Measurements from ENCODE around the gene PITX2. TPM values are rescaled to one million over a fixed set of nuclear protein-coding genes. Genes with fewer than 3 reads are reported as not detected.

PITX2 gene
- total RNA-seq, 1 experiment from 2014 or later, result 8.3 TPM

DNA sequence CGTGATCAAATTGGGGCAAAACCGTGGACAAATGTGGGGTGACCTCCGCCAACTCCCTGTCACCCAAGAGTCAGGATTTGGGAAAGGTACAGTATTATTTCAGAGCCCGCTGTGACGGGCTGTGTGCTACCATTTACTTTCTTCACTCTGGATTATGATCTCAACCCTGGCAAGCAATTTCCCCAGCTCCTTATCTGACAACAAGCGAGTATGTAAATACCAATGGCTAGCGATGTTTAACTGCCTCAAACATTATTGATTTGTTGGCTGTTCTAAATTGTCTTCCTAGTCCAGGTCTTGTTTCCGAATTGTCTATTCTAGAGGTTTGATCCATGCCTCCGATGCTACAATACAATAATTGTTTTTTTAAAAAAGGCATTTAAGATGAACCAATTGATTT is 17.7 kb upstream of the PITX2 start:
- ChIA-PET RAD21 (ENCODE audit: low non-redundant PET in 1 of 2, low total read pairs in 2 of 2, uncharacterized antibody in 2 of 2, unreplicated experiment in 2 of 2) (no interaction called here), POLR2A (no interaction called here), CTCF (no interaction called here)
- Histone ChIP-seq H3K79me2 (ENCODE audit: insufficient read depth, low read length) (no peaks in the 10 kb centered on the region), H3K27ac (ENCODE audit: low read depth, low read length) (no peak overlapping the region), H3K4me3 (replicated peaks in 1 of 2; ENCODE audit: low read depth in 1 of 2, low read length in 2 of 2) (no peak overlapping the region), H4K20me1 (ENCODE audit: insufficient read depth) (no peaks in the 10 kb centered on the region), H3K9me2 (ENCODE audit: insufficient read depth) (no peaks in the 10 kb centered on the region), H3K27me3 (ENCODE audit: insufficient read depth, low read length) (no peaks in the 10 kb centered on the region), H3K9ac (ENCODE audit: low read length) (no peak overlapping the region), H3K9me3 (ENCODE audit: control insufficient read depth in 1 of 2, insufficient read depth in 1 of 2, low read depth in 1 of 2, low read length in 2 of 2) (no peaks in the 10 kb centered on the region), H2AFZ (ENCODE audit: low read depth, low read length, poor library complexity, severe bottlenecking) (no peak overlapping the region), H3K4me1 (ENCODE audit: control insufficient read depth in 1 of 2, insufficient read depth in 2 of 2, low read length in 2 of 2) (peaks cover 3 to 15% of the 10 kb centered on the region in 2 experiments; a peak in 3 of 4 replicates), H3K4me2 (ENCODE audit: low read length) (no peak overlapping the region), H3K36me3 (ENCODE audit: control insufficient read depth in 1 of 2, insufficient read depth in 2 of 2, low read length in 2 of 2) (no peaks in the 10 kb centered on the region)
- no TSS peak for BruUV-seq (replicated peaks)
- no peak for DNase-seq (ENCODE audit: low read depth, low spot score)
- intact Hi-C loops (cut with micrococcal nuclease), result no loop called here
- no peak for TF ChIP-seq YY1 (IDR thresholded peaks at IDR 0.05; ENCODE audit: extremely low read depth, insufficient replicate concordance, low read depth, low read length)
- ATAC-seq, result no peak

DNA sequence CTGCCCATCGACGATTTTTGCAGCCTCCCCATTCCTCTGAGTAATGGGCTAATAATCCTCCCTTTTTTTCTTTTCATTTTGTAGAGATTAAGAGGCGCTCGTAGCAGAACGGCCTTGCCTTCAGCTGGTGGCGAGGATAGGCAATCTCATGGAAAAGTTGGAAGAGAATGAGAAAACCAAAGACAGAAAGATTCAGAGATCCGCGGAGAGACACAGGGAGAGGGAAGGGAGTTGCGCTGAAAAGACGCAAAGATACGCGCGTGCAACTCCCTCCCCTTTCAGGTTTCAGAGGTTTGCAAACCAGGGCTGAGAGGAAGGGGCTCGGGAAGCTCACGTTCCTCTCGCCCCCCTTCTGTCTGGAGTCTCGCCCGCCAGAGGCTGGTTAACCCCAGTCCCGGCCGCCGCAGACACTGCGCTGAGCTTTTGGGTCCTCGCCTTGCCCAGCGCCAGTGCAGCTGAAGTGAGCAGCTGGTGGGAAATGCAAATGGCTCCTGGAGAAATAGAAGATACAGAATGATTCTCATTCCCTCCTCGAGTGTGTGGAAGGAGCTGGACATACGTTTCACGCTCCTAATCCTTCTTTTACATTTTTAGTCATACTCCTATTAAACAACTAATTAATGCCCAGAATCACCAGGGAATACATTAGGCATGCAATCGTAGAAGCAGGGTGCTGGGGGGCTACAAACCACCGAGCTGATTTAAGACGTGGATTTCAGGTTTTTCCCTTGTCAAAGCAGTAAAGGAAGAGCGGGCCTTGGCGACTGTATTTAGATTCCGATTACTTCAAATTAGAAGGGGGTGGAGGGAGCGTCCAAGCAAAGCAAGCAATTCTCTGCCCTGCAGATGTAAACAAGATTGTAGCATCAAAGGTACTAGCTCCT is 16.6 kb upstream of the PITX2 start:
- H4K20me1 ChIP-seq (ENCODE audit: insufficient read depth), result no peaks in the 10 kb centered on the region
- H3K27me3 ChIP-seq (ENCODE audit: insufficient read depth, low read length), result no peaks in the 10 kb centered on the region
- TF ChIP-seq FOSL1 (IDR thresholded peaks at IDR 0.05; ENCODE audit: low read depth) (no peak), POLR2AphosphoS5 (IDR thresholded peaks at IDR 0.05; ENCODE audit: low read depth, low read length) (no peak), YY1 (IDR thresholded peaks at IDR 0.05; ENCODE audit: extremely low read depth, insufficient replicate concordance, low read depth, low read length) (no peak), EZH2phosphoT487 (IDR thresholded peaks at IDR 0.05; ENCODE audit: borderline replicate concordance) (no peak)
- TF ChIP-seq, protein P1, sequence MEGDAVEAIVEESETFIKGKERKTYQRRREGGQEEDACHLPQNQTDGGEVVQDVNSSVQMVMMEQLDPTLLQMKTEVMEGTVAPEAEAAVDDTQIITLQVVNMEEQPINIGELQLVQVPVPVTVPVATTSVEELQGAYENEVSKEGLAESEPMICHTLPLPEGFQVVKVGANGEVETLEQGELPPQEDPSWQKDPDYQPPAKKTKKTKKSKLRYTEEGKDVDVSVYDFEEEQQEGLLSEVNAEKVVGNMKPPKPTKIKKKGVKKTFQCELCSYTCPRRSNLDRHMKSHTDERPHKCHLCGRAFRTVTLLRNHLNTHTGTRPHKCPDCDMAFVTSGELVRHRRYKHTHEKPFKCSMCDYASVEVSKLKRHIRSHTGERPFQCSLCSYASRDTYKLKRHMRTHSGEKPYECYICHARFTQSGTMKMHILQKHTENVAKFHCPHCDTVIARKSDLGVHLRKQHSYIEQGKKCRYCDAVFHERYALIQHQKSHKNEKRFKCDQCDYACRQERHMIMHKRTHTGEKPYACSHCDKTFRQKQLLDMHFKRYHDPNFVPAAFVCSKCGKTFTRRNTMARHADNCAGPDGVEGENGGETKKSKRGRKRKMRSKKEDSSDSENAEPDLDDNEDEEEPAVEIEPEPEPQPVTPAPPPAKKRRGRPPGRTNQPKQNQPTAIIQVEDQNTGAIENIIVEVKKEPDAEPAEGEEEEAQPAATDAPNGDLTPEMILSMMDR (IDR thresholded peaks at IDR 0.05 in 2 of 3, conservative IDR thresholded peaks at IDR 0.05 in 1 of 3; ENCODE audit: borderline replicate concordance in 1 of 3, insufficient read depth in 1 of 3, low read depth in 2 of 3, low read length in 2 of 3), result no peak
- DNase-seq (ENCODE audit: low read depth, low spot score) (no peak), ATAC-seq (no peak)
- intact Hi-C loops (cut with micrococcal nuclease), result loop anchor here (10.0 kb wide), 3 partner anchors 495 to 1295 kb away; no protein-coding TSS in a partner anchor
- peaks cover 4 to 16% of the 10 kb centered on the region in 2 experiments; a peak in 3 of 4 replicates for H3K4me1 ChIP-seq (ENCODE audit: control insufficient read depth in 1 of 2, insufficient read depth in 2 of 2, low read length in 2 of 2)
- ChIA-PET POLR2A (no interaction called here), RAD21 (ENCODE audit: low non-redundant PET in 1 of 2, low total read pairs in 2 of 2, uncharacterized antibody in 2 of 2, unreplicated experiment in 2 of 2) (no interaction called here), CTCF (no interaction called here)
- no peaks in the 10 kb centered on the region for H3K79me2 ChIP-seq (ENCODE audit: insufficient read depth, low read length)
- H3K9ac ChIP-seq (ENCODE audit: low read length), result no peak overlapping the region
- BruUV-seq (replicated peaks), result no TSS peak
- no peaks in the 10 kb centered on the region for H3K9me2 ChIP-seq (ENCODE audit: insufficient read depth)
- H3K4me3 ChIP-seq (replicated peaks in 1 of 2; ENCODE audit: low read depth in 1 of 2, low read length in 2 of 2), result no peak overlapping the region
- H2AFZ ChIP-seq (ENCODE audit: low read depth, low read length, poor library complexity, severe bottlenecking), result no peak overlapping the region
- no peaks in the 10 kb centered on the region for H3K36me3 ChIP-seq (ENCODE audit: control insufficient read depth in 1 of 2, insufficient read depth in 2 of 2, low read length in 2 of 2)
- H3K4me2 ChIP-seq (ENCODE audit: low read length), result no peak overlapping the region
- H3K9me3 ChIP-seq (ENCODE audit: control insufficient read depth in 1 of 2, insufficient read depth in 1 of 2, low read depth in 1 of 2, low read length in 2 of 2), result no peaks in the 10 kb centered on the region
- no peak overlapping the region for H3K27ac ChIP-seq (ENCODE audit: low read depth, low read length)

Measured in HCT116 (cell line).